Prostate gland (tissue), 2 donors: ENCODE data around the gene LIPE. TPM values are rescaled to one million over a fixed set of nuclear protein-coding genes. Genes with fewer than 3 reads are reported as not detected.

ENCODE experiments used
- DNase-seq: peaks from one replicate; pipeline ENCODE4 v3.0.0-alpha.2; 2019; ENCODE audit warnings: low spot score
- H3K27ac ChIP-seq, 2 donors: fragments of 200-600 bp; sonication (generic); 2 replicates each; pipeline ENCODE4 v1.5.1; 2017 to 2019
- H3K27me3 ChIP-seq: fragments of 200-600 bp; sonication (generic); replicated peaks from 2 replicates; pipeline ENCODE4 v1.5.1; 2019; ENCODE audit not compliant: insufficient read depth
- H3K36me3 ChIP-seq, 2 donors: fragments of 200-600 bp; sonication (generic); 1 replicate in 1 of 2; 2 replicates in 1 of 2; pipeline versions ENCODE4 v1.5.1 to v1.8.1; 2017 to 2019
- H3K4me1 ChIP-seq: fragments of 200-600 bp; sonication (generic); replicated peaks from 2 replicates; pipeline ENCODE4 v1.5.1; 2019
- H3K4me3 ChIP-seq, 2 donors: fragments of 200-600 bp; sonication (generic); 2 replicates each; pipeline ENCODE4 v1.5.1; 2017 to 2019
- H3K9me3 ChIP-seq: fragments of 200-600 bp; sonication (generic); 2 replicates; pipeline ENCODE4 v1.5.1; 2017
- CTCF ChIP-seq, 4 experiments: fragments of 200-600 bp in 2 of 4; fragments of 450-650 bp in 2 of 4; sonication (generic) in 2 of 4; IDR thresholded peaks; 1 replicate in 3 of 4; 2 replicates in 1 of 4; pipeline ENCODE4 v1.5.1; 2016 to 2019; ENCODE audit warnings: antibody characterized with exemption in 4 of 4, mild to moderate bottlenecking in 2 of 4, moderate library complexity in 2 of 4
- POLR2A ChIP-seq: fragments of 450-650 bp; IDR thresholded peaks from one replicate; pipeline ENCODE4 v1.6.1; 2016; ENCODE audit warnings: antibody characterized with exemption, mild to moderate bottlenecking
- POLR2AphosphoS5 ChIP-seq: sonication (generic); formaldehyde crosslinking; IDR thresholded peaks from one replicate; pipeline ENCODE4 v1.6.1; 2017; ENCODE audit warnings: antibody characterized with exemption
- WGBS: methylation state at CpG from one replicate; pipeline ENCODE4 v1.1.5; 2018; 5-methylcytosine and 5-hydroxymethylcytosine counted together
- intact Hi-C: fragments of 100-400 bp; cut with DNase I; formaldehyde crosslinking; loops from one replicate; pipeline ENCODE4 v1.14.2; 2022
- total RNA-seq, 2 donors: library from RNA; depleted of rRNA; stranded (reverse); fragments of >200 nt; gene quantifications; one replicate each; pipeline ENCODE4 v1.1.0, GENCODE V29; 2016

Gene LIPE
- total RNA-seq, 2 donors from 2014 or later = 10.2 to 24.8 TPM

DNA sequence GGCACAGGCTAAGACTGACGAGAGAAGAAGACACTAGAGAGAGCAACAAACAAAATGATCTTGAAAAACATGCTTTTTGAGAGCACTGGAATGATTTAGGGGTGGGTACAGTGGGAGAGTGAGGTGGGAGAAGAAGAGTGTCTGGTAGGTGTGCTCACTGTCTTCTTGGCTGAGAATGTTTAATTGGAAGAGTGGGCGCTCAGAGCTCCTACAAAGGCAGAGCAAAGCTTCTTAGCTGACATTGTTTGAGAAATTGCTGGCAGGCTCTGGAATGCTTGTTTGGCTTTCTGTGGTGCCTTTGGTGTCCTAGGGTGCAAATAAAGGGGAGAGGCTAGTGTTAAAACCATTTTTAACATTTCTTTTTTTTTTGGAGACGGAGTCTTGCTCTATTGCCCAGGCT lies 1.5 kb upstream of the LIPE start:
- Histone ChIP-seq H3K9me3 (no peaks in the 10 kb centered on the region), H3K36me3 (no peaks in the 10 kb centered on the region), H3K4me1 (no peaks in the 10 kb centered on the region), H3K27ac (no peak overlapping the region), H3K27me3 (no peaks in the 10 kb centered on the region), H3K4me3 (no peak overlapping the region)
- no peak for TF ChIP-seq POLR2AphosphoS5
- TF ChIP-seq CTCF (IDR thresholded peaks at IDR 0.05) = no peak
- no peak for TF ChIP-seq POLR2A
- WGBS = 85% methylated on average over 3 of the region's 3 CpGs
- no peak for DNase-seq
- intact Hi-C loops = no loop called here

GRCh38 chr19:42426643-42427042 lies 545 bp downstream of the LIPE start:
- 97% methylated on average over 3 of the region's 3 CpGs for WGBS
- Histone ChIP-seq H3K4me3 (no peak overlapping the region), H3K36me3 (no peaks in the 10 kb centered on the region), H3K4me1 (no peaks in the 10 kb centered on the region), H3K27ac (no peak overlapping the region), H3K9me3 (no peaks in the 10 kb centered on the region), H3K27me3 (no peaks in the 10 kb centered on the region)
- no peak for TF ChIP-seq POLR2AphosphoS5
- intact Hi-C loops = no loop called here
- no peak for DNase-seq

- Histone ChIP-seq H3K27ac (no peak overlapping the region), H3K4me3 (no peak overlapping the region), H3K36me3 (no peaks in the 10 kb centered on the region), H3K4me1 (no peaks in the 10 kb centered on the region), H3K9me3 (no peaks in the 10 kb centered on the region), H3K27me3 (no peaks in the 10 kb centered on the region)
- intact Hi-C loops = no loop called here
- DNase-seq = no peak
- TF ChIP-seq POLR2AphosphoS5 (no peak), CTCF (IDR thresholded peaks at IDR 0.05) (no peak), POLR2A (no peak)
- 83% methylated on average over 13 of the region's 13 CpGs for WGBS
These were observed 2.5 kb downstream of the LIPE start for GRCh38 chr19:42424712-42425131.

DNA sequence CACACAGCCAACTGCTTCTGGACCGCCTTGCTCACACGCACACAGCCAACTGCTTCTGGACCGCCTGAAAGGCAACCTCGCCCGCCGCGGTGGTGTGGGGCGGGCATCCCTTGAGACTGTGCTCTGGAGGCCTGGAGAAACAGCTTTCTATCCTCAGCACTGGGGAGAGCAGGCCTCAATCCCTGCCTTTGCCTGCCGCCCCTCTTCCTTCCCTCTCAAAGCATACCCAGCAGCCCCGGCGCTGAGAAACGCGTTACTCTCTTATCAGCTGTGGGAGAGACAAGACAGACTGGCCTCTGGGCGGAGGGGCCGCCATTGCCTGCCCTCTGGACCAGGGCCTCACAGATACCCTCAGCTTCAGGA lies 2.9 kb downstream of the LIPE start:
- peak overlapping the region in 1 of 2 donors; percentile 41 for H3K27ac ChIP-seq
- no peaks in the 10 kb centered on the region for H3K36me3 ChIP-seq
- H3K4me1 ChIP-seq = no peaks in the 10 kb centered on the region
- TF ChIP-seq CTCF (IDR thresholded peaks at IDR 0.05) = no peak
- TF ChIP-seq POLR2A = no peak
- no peak for TF ChIP-seq POLR2AphosphoS5
- no peaks in the 10 kb centered on the region for H3K9me3 ChIP-seq
- DNase-seq = no peak
- intact Hi-C loops = no loop called here
- H3K27me3 ChIP-seq = no peaks in the 10 kb centered on the region
- peak overlapping the region in 1 of 2 donors; percentile 38 for H3K4me3 ChIP-seq
- WGBS = 74% methylated on average over 15 of the region's 15 CpGs

DNA sequence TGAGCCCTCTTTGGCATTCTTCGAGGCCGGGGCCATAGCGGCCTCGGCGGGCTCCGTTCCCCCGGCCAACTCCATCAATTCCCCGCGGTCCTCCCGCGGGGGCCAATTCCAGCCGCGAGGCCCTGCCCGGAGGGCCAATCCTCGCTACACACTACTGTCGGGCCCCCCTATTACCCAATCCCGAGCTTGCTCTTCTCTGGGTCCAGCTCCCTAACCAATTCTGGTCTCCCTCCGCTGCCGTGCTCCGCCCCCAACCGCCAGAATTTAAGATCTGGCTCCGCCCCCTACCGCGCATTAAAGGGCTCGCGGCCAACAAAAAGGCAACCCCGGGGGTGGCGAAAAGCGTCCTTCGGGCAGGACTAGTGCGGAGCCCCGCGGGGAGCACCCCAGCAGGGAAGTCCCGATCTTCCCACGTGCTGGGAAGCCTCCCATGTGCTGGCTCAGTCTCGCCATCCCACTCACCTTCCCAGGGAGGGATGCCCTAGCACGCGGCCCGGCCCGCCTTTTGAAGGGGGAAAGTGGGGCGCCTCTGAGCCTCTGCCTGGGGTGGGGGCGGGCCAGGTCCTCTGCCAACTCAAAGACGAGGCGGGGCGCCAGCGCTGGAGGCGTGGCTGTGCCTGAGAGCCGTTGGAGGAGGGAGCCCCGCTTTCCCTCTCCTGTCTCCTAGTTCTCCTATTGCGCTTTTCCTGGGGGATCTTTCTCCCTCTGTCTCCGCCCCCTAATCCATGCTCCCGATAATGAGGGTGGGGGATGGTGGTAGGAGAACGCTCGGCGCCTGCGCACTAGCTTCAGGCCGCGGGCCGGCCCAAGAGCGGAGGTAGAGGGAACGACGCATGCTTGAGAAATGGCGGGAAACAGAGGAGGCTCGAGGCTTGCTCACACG lies 3.5 kb downstream of the LIPE start:
- H3K9me3 ChIP-seq = no peaks in the 10 kb centered on the region
- no peaks in the 10 kb centered on the region for H3K36me3 ChIP-seq
- H3K4me1 ChIP-seq = no peaks in the 10 kb centered on the region
- H3K4me3 ChIP-seq = peak overlapping the region; percentile 38 to 46
- DNase-seq = peak; percentile 86
- H3K27me3 ChIP-seq = no peaks in the 10 kb centered on the region
- H3K27ac ChIP-seq = peak overlapping the region; percentile 41 to 45
- WGBS = 3% methylated on average over 65 of the region's 65 CpGs
- intact Hi-C loops = no loop called here
- TF ChIP-seq POLR2AphosphoS5 (peak; percentile 70), POLR2A (peak; percentile 57), CTCF (IDR thresholded peaks at IDR 0.05) (peak in 1 of 4 experiments; percentile 10)
